ENCODE measurements around the gene WASHC2C. TPM values are rescaled to one million over a fixed set of nuclear protein-coding genes. Genes with fewer than 3 reads are reported as not detected.
"Not testable (repeated sequence)": the region's sequence is repeated elsewhere in the genome, so short reads cannot be mapped to it uniquely, and the experiment has no call there.

WASHC2C gene
- total RNA-seq, 4 donors from 2014 or later = 25.0 to 70.4 (median 34.3) TPM

GRCh38 chr10:45771757-45772461 lies 44.8 kb downstream of the WASHC2C start:
- DNase-seq; H3K4me3 ChIP-seq; H3K27ac ChIP-seq; intact Hi-C loops (cut with DNase I; ENCODE audit: low total_unique reads); H3K36me3 ChIP-seq; H3K9me3 ChIP-seq; H3K27me3 ChIP-seq; H3K4me1 ChIP-seq: not testable (repeated sequence)

DNA sequence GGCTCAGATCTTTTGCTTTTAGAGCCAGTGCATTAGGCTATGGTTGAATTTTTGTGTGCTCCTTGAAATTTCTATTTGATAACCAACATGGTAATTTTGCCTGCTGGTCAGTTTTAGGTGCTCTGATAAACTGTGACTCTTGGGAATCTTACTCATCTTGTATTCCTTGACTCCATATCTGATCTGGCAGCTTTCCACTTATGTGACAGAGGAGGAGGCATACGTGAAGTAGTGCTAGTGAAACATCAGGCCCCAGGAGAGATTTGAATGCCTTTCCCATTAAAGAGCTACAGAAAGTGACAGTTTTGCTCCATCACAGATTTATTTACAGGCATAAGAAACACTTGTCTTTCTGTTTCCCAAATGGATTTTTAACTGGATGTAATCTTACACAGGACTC lies 59.2 kb downstream of the WASHC2C start:
- H3K9me3 ChIP-seq; H3K4me3 ChIP-seq; DNase-seq; H3K27ac ChIP-seq; H3K4me1 ChIP-seq; H3K27me3 ChIP-seq; intact Hi-C loops (cut with DNase I; ENCODE audit: low total_unique reads); H3K36me3 ChIP-seq: not testable (repeated sequence)

- H3K27ac ChIP-seq; H3K4me3 ChIP-seq; H3K27me3 ChIP-seq; intact Hi-C loops (cut with DNase I; ENCODE audit: low total_unique reads); DNase-seq; H3K9me3 ChIP-seq; H3K4me1 ChIP-seq; H3K36me3 ChIP-seq: not testable (repeated sequence)
Observed at GRCh38 chr10:45787212-45787741, 60.2 kb downstream of the WASHC2C start.

DNA sequence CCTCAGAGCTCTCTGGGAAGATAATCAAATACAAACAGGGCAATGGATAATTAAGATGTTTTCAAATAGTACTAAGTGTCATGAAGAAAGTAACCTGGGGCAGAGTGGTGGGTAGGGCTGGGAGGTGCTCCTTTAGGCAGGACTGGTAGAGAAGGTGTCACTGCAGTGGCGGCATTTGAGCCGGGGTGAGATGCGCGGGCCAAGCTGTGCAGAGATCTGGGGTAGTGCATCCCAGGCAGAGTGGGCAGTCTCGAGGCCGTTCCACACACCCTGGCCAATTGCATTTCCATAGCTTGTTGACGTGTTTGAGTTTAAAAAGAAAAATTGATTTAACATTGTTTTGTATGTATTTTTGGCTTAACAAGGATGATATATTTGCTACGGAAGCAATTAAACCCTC lies 62.9 kb downstream of the WASHC2C start:
- DNase-seq; H3K27me3 ChIP-seq; H3K36me3 ChIP-seq; H3K4me3 ChIP-seq; H3K9me3 ChIP-seq; H3K27ac ChIP-seq; H3K4me1 ChIP-seq; intact Hi-C loops (cut with DNase I; ENCODE audit: low total_unique reads): not testable (repeated sequence)

DNA sequence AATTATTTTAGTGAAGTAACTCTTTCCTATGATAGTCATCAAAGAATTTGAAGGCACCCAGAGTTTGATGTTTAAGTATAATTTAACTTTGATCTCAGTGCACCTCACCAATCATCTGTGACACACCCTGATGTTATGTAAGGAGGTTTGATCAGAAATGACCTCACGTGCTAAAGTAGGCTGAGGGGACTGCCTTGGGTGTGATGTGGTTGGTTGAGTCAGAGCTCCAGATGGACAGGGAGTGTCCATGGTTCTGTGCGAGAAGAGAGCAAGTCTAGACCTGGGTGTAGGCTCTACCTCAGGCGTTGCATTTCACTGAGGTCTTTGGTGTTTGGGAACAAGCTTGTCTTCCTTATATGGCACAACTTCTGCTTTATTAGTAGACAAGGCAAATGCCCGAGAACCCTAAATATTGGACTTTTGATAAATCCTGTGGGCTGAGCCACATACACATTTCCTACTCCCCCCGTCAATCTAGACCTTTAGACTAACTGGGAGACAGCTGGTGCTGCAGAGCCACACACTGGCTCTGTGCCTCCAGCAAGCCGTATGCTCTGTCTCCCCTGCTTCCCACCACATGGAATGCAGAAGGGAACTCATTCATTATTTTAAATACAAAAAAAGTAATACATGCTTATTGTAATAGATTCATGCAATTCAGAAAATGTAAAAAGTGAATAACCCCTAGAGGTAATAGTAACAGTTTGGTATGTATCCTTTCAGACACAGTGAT lies 63.8 kb downstream of the WASHC2C start:
- H3K9me3 ChIP-seq; H3K4me3 ChIP-seq; H3K27ac ChIP-seq; H3K27me3 ChIP-seq; H3K4me1 ChIP-seq; DNase-seq; intact Hi-C loops (cut with DNase I; ENCODE audit: low total_unique reads); H3K36me3 ChIP-seq: not testable (repeated sequence)

DNA sequence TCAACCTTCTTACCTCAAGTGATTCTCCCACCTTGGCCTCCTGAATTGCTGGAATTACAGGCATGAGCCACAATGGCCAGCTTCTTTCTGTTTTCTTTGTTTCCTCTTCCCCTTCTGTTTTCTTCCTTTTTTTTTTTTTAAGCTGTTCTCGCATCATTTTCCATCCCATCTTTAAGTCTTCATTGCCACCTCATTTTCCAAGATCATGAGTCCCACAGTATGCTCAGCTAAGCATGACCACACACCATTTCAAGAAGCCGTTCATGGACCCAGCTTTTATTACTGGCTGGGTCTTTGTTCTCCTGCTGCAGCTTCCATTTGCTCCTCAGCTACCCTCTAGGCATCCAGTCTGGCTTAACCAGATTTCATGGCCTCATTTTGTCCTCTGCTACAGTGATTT lies 67.7 kb downstream of the WASHC2C start:
- intact Hi-C loops (cut with DNase I; ENCODE audit: low total_unique reads); H3K4me1 ChIP-seq; H3K4me3 ChIP-seq; DNase-seq; H3K36me3 ChIP-seq; H3K27ac ChIP-seq; H3K27me3 ChIP-seq; H3K9me3 ChIP-seq: not testable (repeated sequence)

DNA sequence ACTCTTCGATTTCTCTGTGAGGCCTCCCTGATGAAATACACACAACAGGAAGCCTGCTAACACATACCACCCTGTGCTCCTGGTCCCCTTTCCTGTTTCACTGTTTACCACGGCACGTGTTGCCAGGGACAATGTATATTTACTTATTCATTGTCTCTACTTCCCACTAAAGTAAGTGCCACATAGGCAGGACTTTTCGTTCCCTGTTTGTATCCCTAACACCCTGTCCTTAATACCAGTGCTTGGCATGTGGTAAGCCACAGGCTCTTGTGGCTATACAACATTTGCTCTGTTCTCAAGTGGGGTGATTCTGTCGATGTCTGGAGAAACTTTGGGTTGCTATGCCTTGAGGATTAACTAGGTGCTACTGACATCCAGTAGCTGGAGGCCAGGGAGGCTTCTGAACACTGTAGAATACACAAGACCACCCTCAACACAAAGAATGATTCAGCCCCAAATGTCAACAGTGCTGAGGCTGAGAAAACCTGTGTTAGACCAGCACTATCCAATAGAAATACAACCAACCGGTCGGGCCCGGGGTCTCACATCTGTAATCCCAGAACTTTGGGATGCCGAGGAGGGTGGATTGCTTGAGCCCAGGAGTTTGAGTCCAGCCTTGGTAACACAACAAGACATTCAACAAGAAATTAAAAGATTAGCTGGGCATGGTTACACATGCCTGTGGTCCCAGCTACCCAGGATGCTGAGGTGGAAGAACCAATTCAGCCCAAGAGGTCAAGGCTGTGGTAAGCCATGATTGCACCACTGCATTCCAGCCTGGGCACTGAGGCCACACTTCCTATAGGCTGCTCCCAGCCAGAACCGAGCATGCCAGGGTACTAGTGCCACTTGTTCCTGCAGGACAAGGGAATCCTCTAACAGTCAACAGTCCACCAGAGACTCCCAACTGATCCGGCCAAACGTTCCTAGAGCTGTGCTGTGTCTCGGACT lies 76.3 kb downstream of the WASHC2C start:
- H3K36me3 ChIP-seq; H3K27me3 ChIP-seq; H3K4me3 ChIP-seq; intact Hi-C loops (cut with DNase I; ENCODE audit: low total_unique reads); H3K9me3 ChIP-seq; H3K27ac ChIP-seq; H3K4me1 ChIP-seq; DNase-seq: not testable (repeated sequence)

GRCh38 chr10:45804996-45805395 lies 77.9 kb downstream of the WASHC2C start:
- DNase-seq; H3K4me1 ChIP-seq; H3K27ac ChIP-seq; intact Hi-C loops (cut with DNase I; ENCODE audit: low total_unique reads); H3K27me3 ChIP-seq; H3K4me3 ChIP-seq; H3K36me3 ChIP-seq; H3K9me3 ChIP-seq: not testable (repeated sequence)

DNA sequence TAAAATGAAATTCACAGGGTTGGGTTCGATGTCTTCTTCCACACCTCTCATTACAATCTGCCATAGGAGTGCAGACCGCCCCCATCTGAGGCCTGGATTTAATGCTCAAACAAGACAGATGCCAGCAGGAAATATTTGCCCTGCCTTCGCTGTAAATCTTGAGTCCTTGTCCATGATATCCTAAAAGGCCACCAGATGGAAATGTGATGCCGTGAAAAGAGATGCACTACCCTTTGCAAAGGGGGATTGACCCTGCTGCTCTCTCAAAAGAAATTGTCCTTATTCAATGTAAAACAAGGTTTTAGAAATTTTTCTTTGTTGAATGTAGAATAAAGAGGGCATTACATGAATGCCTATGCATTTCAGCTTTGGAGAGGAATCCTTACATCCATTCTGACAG lies 82.8 kb downstream of the WASHC2C start:
- no peak for DNase-seq
- H3K4me3 ChIP-seq = no peak overlapping the region
- no peaks in the 10 kb centered on the region for H3K36me3 ChIP-seq
- H3K9me3 ChIP-seq = no peaks in the 10 kb centered on the region
- H3K4me1 ChIP-seq = no peaks in the 10 kb centered on the region
- TF ChIP-seq POLR2A (IDR thresholded peaks at IDR 0.05) = no peak
- TF ChIP-seq, protein P1, sequence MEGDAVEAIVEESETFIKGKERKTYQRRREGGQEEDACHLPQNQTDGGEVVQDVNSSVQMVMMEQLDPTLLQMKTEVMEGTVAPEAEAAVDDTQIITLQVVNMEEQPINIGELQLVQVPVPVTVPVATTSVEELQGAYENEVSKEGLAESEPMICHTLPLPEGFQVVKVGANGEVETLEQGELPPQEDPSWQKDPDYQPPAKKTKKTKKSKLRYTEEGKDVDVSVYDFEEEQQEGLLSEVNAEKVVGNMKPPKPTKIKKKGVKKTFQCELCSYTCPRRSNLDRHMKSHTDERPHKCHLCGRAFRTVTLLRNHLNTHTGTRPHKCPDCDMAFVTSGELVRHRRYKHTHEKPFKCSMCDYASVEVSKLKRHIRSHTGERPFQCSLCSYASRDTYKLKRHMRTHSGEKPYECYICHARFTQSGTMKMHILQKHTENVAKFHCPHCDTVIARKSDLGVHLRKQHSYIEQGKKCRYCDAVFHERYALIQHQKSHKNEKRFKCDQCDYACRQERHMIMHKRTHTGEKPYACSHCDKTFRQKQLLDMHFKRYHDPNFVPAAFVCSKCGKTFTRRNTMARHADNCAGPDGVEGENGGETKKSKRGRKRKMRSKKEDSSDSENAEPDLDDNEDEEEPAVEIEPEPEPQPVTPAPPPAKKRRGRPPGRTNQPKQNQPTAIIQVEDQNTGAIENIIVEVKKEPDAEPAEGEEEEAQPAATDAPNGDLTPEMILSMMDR (IDR thresholded peaks at IDR 0.05) = no peak
- H3K27ac ChIP-seq = no peak overlapping the region
- H3K27me3 ChIP-seq = no peaks in the 10 kb centered on the region
- intact Hi-C loops (cut with DNase I; ENCODE audit: low total_unique reads) = no loop called here

Measured in uterus (tissue), 4 donors.